ENCODE measurements around the gene CDC42EP3.

CDC42EP3 gene

GRCh38 chr2:37656512-37657423 is 14.7 kb downstream of the CDC42EP3 start:
- TF ChIP-seq CTCF (IDR thresholded peaks at IDR 0.05; ENCODE audit: low read depth, low read length) = no peak
- no peak overlapping the region for H3K4me3 ChIP-seq (ENCODE audit: low read depth, low read length)

GRCh38 chr2:37654932-37655841 is 16.3 kb downstream of the CDC42EP3 start:
- no peak for TF ChIP-seq CTCF (IDR thresholded peaks at IDR 0.05; ENCODE audit: low read depth, low read length)
- H3K4me3 ChIP-seq (ENCODE audit: low read depth, low read length) = no peak overlapping the region

- H3K4me3 ChIP-seq (ENCODE audit: low read depth, low read length) = no peak overlapping the region
- no peak for TF ChIP-seq CTCF (IDR thresholded peaks at IDR 0.05; ENCODE audit: low read depth, low read length)
Observed at GRCh38 chr2:37654419-37654818, 17.0 kb downstream of the CDC42EP3 start.

GRCh38 chr2:37653805-37654378 is 17.6 kb downstream of the CDC42EP3 start:
- no peak for TF ChIP-seq CTCF (IDR thresholded peaks at IDR 0.05; ENCODE audit: low read depth, low read length)
- no peak overlapping the region for H3K4me3 ChIP-seq (ENCODE audit: low read depth, low read length)

GRCh38 chr2:37653093-37653492 is 18.3 kb downstream of the CDC42EP3 start:
- no peak overlapping the region for H3K4me3 ChIP-seq (ENCODE audit: low read depth, low read length)
- no peak for TF ChIP-seq CTCF (IDR thresholded peaks at IDR 0.05; ENCODE audit: low read depth, low read length)

- H3K4me3 ChIP-seq (ENCODE audit: low read depth, low read length) = no peak overlapping the region
- TF ChIP-seq CTCF (IDR thresholded peaks at IDR 0.05; ENCODE audit: low read depth, low read length) = no peak
Observed at GRCh38 chr2:37652199-37652640, 19.2 kb downstream of the CDC42EP3 start.

Measured in WI38 (cell line).